NT2/D1 (cell line): ENCODE data around the gene MMP27.

Source experiments
- SUZ12 ChIP-seq: IDR thresholded peaks from 2 replicates; pipeline ENCODE4 v1.6.1; 2011; ENCODE audit not compliant: insufficient read length, insufficient read depth; ENCODE audit errors: extremely low read depth
- YY1 ChIP-seq: IDR thresholded peaks from 2 replicates; pipeline ENCODE4 v1.6.1; 2011; ENCODE audit not compliant: insufficient read length, insufficient read depth
- ZNF274 ChIP-seq: IDR thresholded peaks from 2 replicates; pipeline ENCODE4 v1.6.1; 2011; ENCODE audit warnings: mild to moderate bottlenecking, low read depth, low read length

DNA sequence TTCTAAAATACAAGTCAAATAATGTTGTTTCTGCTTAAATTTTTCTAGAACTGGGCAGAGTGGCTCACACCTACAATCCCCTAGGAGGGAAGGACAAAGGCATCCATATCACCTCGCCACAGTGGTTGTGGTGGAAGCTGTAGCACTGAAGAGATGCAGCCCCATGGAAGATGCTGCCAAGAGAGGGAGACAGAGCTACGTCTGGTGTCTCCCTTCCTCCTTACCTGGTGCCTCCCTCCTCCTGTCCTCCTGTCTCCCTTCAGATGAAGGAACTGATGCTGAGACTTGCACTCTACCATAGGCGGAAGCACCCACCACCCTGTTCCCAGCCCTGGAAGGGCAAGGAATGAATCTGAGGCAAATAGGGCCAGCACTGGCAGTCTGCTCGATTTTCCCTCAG is 22.3 kb downstream of the MMP27 start:
- TF ChIP-seq YY1 (no peak), ZNF274 (no peak), SUZ12 (no peak)
